NCI-H82 treated with DMSO at 0.1 percent for 48 hours (cell line): Measurements from ENCODE around the gene TRAIP.
A peak's percentile ranks its signal among the peaks of the same experiment; 100 is the strongest.

ENCODE experiments used
- DNase-seq: peaks from one replicate; lab custom pipeline; 2025; ENCODE audit not compliant: unreplicated experiment; lab: John Stamatoyannopoulos, UW

The TRAIP gene

GRCh38 chr3:49876567-49876966 is 20.2 kb upstream of the TRAIP start:
- no peak for DNase-seq

DNA sequence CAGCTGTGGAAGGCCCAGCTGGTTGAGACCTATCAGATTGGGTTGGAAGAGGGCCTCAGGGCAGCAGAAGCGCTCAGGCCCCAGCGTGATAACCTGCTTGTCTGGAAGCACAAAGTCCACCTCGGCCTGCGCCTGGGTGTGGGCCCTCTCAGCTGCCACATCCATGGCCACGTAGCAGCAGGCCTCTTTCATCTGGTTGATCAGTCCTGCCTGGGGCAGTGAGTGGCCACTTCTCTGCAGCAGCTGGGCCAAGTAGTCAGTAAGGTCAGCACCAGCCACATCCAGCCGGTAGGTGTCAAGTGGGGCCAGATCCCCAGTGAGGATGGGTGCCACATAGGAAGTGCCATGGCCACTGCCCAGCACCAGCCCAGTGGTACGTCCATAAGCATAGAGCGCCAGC is 17.3 kb upstream of the TRAIP start:
- no peak for DNase-seq

GRCh38 chr3:49872801-49873281 is 16.5 kb upstream of the TRAIP start:
- no peak for DNase-seq

DNA sequence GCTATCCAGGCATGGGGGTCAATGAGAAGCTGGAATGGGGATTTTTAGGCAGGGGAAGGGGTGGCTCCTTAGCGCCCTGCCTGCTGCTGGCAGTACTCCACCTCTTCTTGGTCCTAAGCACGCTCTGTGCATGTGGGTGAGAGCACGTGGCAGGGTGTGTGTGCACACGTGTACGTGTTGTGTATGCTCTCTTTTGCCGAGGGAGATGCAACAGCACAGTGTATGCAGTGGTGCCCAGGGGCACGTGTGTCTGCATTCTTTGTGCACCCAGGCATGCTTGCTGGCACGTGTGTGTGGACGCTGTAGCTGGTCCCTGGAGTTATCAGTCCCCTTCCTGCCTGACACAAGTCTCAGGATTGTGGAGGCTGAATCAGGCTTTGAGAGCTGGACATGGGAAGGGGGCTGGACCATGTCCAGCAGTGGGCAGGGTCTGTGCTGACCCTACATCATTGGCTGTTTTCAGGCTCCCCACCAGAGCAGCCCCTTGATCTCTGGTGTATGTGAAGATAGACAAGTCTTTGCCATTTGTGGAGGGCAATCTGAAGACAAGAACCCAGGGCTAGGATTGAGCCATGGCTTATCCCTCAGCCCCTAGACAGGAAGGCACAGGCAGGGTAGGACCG is 15.3 kb upstream of the TRAIP start:
- no peak for DNase-seq

DNA sequence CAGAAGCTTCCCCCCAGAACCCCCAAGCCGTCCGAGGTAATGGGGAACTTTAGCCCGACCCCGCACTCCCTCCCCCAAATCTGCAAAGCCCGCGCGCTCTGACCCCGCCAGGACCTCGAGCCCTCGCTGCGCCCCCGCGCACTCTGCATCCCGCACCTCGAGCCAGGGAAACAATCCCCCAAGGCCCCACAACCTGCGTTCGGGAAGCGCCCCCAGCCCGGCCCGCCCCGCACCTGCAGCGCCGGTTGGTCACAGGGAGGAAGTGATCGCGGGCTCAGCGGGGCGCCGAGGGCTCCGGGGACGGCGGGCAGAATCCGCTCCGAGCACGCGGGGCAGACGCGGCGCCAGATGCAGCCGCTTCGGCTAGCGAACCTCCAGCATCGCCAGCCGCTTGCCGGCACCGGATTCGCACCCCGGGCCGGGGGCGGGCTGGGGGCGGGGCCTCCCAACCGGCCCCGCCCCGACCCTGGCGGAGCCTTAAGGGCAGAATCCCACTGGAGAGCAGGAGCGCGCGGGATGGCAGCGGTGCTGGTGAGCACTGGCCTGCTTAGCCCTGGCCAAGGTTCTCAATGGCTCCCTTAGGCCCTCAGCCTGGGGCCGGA is 13.3 kb upstream of the TRAIP start, which contains the start of gene CAMKV:
Gene CAMKV, minus strand, starts transcription at position 382 of the 602 bp plus-strand sequence. CDS start 7,518 bp downstream, outside the sequence.
- DNase-seq, result no peak

DNA sequence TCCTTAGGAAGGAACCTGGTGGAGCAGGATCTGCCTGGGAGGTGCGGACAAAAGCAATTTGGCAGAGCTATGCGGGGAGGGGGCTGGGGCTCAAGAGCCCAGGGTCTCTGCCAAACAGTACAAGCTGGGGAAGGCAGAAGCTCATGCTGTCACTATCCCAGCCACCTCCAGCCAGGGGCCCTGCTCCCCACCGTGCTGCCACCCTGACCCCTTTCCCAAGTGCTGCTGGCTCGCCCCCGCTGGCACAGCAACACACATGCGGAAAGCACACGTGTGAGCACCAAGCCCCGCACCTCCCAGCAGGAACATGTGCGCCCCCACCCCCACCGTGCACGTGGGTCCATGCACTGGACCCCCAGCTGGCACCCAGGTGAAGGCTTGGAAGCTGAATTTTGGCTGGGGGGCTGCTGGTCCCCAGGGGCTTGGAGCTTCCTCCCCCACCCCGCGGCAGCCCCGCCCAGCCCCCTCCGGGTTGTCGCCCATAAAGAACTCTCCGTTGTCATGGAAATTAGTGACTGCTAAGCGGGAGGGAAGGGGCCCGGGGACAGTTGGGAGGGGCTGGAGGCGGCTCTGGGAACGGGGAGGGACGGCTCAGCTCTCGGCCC is 12.6 kb upstream of the TRAIP start:
- no peak for DNase-seq

DNA sequence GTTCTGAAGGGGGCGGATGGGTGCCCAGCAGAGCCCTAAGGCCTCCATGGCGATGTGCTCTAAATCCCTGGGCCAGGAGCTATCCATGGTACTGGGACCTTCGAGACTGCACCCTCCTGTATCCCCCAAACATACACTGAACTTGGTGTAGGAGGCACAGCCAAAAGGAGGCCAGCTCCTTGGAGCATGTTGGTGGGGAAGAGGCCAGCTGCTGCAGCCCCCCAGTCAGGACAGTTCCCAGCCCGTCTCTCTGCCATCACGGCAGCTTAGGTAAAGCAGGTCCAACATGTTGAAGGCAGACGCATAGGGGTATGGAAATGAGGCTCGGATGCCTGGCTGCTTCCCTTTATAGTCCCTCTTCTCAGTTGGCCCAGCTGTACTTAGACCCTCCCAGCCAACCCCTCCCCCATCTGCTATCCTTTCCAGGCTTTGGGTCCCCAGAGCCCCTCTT is 11.5 kb upstream of the TRAIP start:
- DNase-seq, result peak; percentile 51

DNA sequence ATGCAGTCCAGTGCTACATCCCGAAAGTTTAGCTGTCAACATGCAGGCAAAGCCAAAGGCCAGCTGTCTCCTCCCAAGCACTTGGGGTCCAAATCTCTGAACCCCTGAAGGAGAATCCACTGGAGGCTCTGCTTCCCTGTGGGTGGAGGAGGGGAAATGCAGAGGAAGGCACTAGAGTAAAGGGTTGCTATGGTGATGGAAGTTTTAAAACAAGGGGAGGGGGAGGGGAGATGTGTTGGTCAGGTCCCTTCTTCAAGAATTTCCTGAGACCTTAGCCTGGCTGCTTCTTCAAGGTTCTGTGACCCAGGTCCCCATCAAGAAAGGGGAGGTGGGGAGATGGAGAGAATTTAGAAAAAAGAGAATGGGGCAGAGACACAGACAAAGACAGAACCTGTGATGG is 11.0 kb upstream of the TRAIP start:
- no peak for DNase-seq

GRCh38 chr3:49865198-49865784 is 8.9 kb upstream of the TRAIP start:
- no peak for DNase-seq

DNA sequence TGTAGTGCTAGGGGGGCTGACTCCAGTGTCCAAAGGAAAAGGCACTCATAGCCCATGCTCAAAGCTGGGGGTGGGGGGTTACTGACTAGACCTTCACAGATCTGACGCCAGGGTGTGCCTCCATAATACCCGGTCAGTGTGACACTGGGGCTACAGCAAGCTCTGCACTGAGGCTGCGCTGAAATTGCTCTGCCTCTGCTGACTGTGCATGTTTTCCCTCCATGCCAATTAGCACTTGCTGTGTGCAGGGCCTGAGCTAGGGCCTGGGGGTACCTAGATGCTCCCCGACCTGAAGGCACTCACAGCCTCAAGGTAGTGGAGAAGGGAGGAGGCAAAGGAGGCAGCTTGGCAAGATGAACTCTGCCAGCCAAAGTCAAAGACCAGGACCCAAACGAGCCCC is 8.1 kb upstream of the TRAIP start:
- no peak for DNase-seq

- DNase-seq, result no peak
Measured at GRCh38 chr3:49859576-49860305, 3.4 kb upstream of the TRAIP start.

- DNase-seq, result no peak
Measured at GRCh38 chr3:49855662-49856061, 702 bp downstream of the TRAIP start.

DNA sequence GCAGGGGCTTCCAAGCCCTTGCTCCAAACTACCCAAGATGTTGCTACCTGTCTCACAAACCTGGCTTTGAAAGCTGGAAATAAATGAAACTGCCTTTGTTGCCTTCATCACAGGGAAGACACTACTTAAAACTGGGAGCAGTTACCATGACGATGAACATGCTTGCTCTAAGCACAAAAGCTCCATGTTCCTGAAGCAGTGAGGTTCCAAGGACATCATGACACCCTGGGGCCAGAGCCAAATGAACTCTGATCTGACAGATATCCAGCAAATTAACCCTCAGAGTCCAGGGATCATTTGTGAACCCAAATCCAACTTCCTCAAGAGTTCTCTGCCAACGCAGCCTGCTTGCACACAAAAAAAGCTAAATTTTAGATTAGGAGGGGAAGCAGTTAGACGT is 10.7 kb downstream of the TRAIP start:
- DNase-seq, result no peak

DNA sequence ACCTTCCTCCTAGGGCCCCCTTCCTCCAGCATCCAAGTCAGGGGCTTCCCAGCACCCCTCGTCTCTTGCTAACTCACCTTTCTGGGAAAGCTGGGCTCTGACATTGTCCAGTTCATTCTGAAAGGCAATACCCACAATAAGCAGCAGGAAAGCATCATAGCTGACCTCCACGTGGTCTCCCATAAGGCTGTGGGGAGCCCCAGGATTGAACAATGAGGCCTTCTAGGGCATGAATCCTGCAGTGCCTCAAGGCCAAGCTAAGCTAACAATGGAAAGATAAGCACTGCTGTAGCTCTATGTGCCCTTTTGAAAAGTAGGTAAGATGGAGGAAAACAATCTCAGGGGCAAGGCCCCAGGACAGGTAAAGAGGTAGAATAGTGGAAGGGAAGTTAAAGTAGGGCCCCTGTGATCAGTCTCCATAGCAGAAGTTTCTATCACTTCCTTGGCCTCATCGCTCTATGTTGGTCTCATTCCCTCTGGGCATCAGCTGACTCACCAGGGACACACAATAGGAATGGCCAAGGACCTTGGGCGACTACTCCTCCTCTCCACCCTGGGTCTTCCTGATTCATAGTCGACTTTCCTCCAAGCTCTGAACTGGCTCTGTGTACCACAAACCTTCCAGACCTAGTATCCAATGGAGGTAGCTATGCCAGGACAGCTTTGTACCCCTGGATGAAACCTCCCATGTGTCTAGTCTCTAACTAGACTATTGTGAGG is 11.7 kb downstream of the TRAIP start:
- DNase-seq, result no peak

GRCh38 chr3:49842843-49843517 is 13.4 kb downstream of the TRAIP start:
- DNase-seq, result no peak

DNA sequence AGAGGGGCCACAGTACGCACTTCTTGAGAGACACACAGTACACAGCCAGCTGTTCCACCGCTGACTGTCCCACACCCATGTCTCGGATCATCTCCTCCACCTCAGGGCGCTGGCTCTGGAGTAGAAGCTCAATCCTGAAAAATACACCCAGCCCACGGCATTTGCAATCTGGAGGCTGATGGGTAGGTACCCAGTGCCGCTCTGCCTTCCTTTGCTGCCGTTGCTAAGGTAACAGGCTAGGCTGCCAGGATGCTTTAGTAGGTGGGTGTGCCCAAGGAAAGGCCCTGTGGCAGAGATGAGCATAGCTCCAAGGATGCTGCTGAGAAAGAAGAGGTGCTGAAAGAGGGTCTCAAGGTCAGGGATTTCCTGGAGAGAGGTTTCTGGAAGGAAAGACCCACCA is 14.6 kb downstream of the TRAIP start:
- DNase-seq, result no peak

- no peak for DNase-seq
Measured at GRCh38 chr3:49841126-49841696, 15.2 kb downstream of the TRAIP start.

GRCh38 chr3:49840388-49840787 is 16.0 kb downstream of the TRAIP start:
- DNase-seq, result no peak

GRCh38 chr3:49839193-49839809 is 17.1 kb downstream of the TRAIP start:
- DNase-seq, result peak; percentile 24
